ENCODE data around the gene FMN1.

FMN1 gene

DNA sequence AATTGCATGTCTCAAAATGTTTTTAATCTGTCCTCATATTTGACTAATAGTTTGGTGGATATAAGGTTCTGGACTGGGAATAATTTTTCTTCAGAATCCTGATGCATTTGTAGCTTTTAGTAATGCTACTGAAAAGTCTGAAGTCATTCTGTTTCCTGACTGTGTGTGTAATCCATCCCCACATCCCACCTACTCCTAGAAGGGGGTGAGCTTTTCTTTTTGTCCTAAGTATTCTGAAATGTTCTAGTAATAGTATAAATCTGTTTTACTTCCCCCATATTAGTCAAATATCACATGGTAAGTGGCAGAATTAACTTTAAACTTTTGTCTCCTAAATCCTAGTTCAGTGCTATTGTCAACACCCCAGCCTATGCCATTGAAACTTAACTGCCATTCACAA lies 313.9 kb downstream of the FMN1 start:
- DNase-seq (ENCODE audit: low read depth in 2 of 2) = no peak

DNA sequence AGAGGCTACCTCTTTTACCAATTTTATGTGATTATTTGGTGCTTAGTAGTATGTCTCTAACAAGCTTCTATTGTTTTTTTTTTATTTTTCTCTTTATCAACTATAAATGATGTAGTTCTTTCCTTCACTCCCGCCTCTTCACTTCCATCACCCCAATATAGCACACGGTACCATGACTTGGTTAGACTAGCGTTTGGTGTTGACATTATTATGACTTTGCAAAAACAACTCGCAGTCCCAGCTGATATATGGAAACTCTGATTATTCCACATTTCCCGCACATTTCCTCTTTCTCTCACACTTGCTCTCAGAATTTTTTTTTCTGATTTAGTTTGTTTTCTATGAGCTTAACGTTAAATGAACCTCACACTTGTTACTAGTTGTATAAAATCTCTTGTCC lies 314.5 kb downstream of the FMN1 start:
- no peak for DNase-seq (ENCODE audit: low read depth in 2 of 2)

DNA sequence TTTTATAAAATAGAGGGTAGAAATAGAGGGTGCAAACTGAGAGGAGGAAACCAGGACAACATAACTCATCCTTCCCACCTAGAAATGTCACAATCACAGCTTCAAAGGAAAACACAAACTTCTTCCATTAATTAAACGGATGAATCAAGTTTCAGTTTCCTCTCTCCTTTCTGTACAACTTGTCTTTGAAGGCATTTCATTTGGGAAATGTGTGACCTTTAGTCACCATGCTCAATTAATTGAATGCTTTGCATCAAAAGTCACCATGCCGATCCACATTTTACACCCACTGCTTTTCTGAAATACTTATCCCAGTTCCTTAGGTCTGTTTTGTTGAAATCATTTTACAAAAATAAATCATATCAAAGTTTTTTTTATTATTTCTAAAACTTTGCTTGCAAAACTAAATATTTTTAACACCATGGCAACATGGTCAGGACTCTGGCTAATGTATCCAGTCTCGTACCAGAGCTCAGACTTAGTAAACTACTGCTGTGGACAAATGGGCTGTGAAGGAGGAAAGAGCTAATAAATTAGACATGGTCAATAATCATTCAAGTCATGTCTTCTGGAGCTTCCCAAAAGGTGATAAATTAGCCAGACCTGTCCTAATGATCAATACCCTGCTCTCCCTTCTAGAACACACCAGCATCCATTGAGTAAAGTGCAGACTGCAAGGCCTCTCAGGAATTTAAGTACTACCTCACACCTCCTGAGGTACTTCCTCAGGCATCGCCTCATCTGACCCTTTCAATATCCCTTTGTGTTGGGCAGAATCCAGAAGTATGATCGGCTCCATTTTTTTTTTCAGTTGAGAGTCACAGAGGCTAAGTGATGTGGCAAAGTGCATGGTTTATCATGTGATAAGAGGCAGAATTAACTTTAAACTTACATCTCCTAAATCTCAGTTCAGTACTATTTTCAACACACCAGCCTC lies 315.4 kb downstream of the FMN1 start:
- DNase-seq (ENCODE audit: low read depth in 2 of 2) = no peak

DNA sequence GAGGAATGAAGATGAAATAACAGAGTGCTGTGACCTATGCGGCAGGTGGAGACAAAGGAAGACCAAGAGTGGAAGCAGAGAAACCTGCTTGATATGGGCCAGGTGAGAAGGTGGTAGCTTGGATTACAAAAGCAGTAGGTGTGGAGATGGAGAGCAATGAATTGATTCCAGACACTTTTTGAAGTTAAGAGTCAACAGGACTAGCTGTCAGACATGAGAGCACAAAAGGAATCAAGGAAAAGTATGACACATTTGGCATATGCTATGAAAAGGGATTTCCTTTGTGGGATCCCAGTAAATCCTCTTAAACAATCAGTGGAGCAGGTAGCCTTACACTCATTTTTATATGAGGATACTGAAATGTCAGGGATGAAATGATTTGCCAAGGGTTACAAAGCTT lies 316.2 kb downstream of the FMN1 start:
- DNase-seq (ENCODE audit: low read depth in 2 of 2) = no peak

DNA sequence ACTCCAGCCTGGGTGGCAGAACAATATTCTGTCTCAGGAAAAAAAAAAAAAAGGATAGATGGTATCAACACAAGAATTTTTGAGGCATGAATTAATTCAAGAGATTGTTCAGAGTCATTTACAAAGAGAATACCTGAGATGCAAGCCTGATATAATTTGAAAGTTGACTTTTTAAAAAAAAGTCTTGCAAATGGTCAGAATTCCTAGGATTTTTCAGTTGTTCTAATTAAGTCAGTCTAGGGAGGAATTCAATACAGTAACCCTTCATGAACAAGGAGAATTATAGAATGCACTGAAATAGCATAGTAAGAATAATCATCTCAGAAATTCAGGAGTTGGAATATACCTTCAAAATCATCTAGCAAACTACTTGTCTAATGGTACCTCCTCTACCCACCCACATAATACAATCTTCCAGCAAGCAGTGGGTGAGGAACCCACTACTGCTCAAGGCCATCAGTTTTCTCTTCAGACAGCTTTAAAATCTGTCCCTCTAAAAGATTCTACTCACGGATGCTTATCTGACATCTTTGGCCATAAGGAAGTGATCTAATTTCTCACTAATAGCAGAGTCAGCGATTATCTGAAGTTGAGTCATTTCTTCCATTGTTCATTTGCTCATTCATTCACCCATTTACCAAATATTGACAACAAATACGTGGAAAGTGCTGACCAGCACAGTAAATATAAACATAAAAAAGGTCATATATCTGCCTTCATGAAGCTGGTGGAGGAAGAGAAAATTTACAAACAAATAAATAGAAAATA lies 317.1 kb downstream of the FMN1 start:
- DNase-seq (ENCODE audit: low read depth in 2 of 2) = no peak

DNA sequence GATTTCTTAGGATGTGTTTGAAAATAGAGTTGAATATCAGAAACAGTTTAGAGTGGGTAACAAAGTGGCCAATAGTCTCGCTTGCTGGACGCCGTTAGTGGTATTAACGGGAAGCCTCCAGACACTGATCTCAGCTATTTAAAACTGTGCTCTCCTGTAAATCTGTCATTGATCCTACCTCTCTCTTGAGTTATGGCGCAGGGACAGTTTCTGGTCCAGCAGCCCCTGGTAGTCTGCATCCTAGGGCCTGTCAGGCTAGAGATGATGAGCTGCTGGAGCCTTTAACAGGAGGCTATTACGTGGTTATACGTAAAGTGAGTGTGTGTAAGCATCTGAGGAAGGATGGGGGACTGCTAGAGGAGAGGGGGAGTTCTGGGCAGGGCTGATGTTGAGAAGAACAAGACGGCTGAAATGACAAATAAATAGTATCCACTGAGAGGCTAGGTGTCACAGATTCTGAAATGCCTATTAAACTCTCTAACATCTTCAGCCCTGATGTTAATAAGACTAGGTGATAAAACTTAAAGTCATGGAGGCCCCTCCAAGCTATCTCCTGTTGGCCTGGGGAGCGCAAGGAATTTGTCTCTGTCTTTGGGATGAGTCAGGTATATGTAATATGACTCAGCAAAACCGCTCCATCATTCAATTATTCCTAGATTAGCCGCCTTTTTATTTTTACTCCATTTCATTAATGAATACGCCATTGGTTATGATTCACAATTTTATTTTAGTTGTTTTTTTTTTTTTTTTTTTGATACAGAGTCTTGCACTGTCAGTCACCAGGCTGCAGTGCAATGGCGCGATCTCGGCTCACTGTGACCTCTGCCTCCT lies 321.0 kb downstream of the FMN1 start:
- DNase-seq (ENCODE audit: low read depth in 2 of 2) = no peak

DNA sequence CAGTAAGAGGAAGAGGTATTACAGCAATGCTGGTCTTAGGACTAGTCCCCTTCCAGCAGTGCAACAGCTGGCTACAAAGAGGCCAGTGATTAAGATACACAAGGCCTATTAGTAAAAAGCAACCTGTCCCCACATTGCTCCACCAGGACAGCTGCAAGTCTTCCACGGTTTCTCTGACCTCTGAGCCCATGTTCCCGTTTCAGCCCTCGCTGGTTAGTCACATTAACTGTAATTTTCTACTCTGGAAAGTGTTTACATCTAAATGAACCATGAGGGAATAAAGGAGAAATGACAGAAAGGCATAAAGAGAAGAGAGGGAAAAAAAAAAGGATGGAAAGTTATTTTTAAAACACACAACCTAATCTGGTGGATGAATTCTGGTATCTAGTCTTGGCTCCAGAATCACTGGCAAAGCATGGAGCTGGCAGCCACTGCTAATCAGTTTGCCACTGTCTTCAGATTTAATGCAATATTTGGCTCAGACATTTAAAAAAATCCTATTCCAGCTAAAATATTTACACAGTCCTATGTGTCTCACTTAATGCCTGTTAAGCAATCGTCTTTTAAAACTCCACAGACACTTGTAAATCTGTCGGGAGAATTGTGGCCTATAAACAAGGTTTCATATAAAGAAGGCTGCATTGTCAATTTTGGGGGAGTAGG lies 321.8 kb downstream of the FMN1 start:
- no peak for DNase-seq (ENCODE audit: low read depth in 2 of 2)

DNA sequence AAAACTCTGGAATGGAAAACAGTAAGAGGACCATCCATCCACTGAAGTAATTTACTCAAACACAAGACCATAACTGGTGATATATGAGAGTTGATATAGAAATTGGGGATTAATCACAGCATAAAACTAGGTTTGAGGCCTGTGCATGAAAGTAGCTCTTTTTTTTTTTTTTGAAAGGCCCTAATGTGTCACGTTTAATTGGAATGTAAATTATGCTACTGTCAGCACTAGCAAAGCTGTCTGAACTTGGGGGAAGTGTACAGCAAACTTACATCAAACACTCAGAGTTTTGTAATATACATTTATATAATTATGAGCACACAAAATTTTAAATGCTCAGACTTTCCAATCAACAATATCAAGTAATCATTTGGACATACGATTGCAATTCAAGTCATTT lies 322.6 kb downstream of the FMN1 start:
- no peak for DNase-seq (ENCODE audit: low read depth in 2 of 2)

DNA sequence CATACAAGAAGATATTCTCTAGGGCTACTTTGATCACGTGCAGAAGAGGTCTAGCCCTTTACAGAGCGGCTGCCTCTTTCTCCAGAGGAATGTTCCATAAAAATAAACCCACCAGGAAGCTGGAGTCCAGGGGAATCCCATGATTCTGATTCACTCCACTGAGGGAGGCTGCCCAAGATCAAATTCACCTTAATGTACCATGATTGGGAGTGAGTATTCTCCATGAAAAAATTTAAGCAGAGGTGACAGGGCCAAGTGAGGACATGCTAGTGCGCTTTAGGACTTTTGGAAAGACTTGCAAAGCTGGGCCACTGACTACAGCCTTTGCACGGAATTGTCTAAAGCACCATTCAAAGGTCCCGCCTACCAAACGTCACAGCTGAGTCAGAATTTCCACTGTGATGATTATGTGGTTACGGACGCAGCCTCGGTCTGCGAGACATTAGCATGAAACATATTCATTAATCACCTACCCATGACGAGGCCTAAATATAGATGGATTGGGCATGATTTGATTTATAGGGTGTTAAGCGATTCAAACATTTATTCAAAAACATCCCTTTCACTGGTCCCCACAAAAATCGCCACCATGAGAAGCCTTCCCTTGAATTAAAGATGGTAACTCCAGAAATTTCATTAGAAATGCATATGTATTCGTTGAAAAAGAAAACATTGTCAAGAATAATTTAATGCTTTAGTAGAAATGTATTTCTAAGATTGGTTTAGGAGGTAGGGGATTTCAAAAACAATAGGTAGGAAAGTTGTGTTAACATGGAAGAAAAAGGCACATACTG lies 324.1 kb downstream of the FMN1 start:
- no peak for DNase-seq (ENCODE audit: low read depth in 2 of 2)

DNA sequence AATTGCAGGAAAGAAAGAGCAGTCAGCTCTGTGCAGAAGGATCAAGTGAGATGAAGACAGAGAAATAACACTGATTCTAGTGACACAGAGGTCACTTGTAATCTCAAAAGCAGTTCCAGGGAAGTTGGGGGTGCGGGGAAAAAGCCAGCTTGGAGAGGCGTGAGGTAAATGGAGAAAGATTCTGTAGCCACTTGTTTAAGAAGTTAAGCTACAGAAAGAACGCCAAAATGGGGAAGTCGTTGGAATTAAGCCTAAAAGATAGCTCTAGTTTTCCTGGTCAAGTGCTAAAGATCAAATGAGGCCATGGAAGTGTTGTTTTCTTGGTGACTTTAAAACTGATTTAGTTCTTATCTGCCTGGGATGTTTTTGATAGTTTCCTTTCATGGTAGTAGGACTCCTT lies 324.7 kb downstream of the FMN1 start:
- DNase-seq (ENCODE audit: low read depth in 2 of 2) = no peak

DNA sequence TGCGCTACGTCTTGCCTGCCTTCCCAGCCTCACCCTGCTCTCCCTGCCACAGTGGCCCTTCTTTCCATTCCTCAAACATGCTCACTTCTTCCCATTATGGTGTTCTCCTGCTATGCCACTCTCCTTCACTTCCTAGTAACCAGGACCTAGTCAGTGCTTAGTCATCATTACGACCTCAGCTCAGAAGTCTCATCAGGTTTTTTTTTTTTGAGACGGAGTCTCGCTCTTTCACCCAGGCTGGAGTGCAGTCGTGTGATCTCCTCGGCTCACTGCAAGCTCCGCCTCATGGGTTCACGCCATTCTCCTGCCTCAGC lies 327.2 kb downstream of the FMN1 start:
- DNase-seq (ENCODE audit: low read depth in 2 of 2) = no peak

DNA sequence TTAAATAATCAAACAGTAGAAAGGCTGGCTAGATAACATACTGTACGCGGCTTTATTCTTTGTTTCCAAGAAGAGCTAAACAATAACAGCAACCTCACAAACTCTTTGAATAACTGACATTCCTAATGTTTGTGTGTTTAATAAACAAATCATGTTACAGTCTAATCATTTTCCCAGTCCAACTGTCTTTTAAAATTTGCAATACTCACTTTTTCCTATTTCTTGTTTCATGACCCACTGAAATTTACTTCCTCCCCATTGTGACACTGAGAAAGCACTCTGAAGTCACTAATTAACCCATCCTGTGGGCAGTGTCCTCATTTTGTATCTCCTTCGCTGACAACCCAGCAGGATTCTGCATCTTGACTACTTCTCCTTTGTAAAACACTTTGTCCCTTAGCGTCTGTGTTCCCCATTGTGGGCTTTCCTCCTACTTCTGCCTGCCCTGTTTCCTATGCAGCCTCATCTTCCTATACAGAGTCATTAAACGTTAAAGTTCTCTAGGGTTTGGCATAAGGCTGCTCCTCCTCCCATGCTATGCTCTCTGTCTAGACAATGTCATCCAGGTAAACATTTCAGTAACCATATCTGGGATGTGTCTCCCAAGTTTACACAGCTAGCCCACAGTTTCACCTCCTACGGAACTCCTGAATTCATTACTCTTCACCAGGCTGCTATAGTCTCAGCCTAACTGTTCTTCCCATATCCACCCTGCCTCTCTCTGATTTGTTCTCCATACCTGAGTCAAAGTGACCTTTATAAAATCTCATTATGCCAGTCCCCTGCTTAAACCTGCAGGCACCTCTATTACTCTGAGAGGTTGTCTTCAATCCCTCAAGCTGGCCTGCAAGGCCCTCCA lies 327.8 kb downstream of the FMN1 start:
- DNase-seq (ENCODE audit: low read depth in 2 of 2) = no peak

DNA sequence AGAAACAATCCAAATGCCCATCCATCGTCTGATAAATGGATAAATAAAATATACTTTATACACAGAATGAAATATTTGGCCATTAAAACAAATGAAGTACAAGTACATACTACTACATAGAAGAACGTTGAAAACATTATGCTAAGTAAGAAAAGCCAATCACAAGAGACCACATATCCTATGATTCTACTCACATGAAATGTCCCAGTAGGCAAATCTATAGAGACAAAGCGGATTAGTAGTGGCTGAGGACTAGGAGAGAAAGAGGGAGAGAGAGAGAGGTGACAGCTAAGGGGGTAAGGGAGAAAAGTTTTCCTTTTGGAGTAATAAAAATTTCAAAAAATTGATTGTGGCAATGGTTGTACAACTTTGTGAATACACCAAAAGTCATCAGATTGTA lies 329.7 kb downstream of the FMN1 start:
- no peak for DNase-seq (ENCODE audit: low read depth in 2 of 2)

DNA sequence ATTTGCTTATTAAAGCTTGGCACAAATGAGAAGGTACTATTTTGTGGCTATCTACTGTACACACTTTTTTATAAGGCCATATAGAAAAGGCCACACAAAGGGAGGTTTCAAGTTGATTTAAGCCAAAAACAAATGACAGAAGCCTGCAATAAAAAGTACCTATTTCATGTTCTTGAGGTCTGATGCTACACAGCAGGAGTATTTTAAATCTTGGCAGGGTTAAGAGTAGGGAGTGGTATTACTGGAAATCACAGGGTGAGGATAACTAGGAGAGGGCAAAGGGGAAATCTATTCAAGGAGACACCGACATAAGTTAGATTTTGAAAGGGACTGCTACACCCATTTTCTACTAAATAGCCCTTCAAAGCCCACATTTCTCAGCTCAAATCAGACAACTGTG lies 330.5 kb downstream of the FMN1 start:
- DNase-seq (ENCODE audit: low read depth in 2 of 2) = no peak

DNA sequence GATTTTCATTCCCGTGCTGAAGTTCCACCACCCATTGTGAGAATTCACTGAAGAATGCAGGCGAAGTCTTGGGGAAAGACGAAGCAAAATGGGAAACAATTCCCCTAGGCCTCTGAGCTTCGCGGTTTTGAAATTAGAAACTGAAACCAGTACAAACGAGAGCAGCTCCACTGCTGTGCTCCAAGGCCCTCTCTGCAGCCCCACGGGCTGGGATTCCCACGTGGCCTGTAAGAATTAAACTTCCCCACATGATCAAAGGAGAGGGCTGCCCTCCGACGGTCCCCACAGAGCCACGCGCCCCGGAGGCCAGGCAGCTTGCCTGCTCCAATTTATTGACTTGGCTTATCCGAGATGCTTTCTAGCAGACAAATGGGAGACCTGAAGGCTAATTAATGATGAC lies 332.8 kb downstream of the FMN1 start:
- DNase-seq (ENCODE audit: low read depth in 2 of 2) = no peak

DNA sequence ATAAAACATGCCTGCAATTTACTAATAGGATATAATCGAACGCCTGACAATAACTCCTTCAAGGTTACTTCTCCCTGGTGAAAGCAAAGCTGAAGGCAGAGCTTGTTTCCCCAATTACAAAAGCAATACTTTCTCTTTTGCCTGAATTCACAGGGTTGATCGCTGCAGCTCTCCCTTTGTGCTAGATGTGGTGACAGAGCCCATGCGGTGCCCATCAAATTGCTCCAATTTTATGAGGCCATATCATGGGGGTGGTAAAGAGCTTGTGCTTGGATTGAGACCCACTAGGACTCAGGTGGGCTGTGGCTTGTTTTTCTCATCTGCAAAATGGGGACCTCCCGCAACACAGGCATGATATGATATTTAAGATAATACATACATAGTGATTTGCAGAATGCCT lies 333.3 kb downstream of the FMN1 start:
- no peak for DNase-seq (ENCODE audit: low read depth in 2 of 2)

DNA sequence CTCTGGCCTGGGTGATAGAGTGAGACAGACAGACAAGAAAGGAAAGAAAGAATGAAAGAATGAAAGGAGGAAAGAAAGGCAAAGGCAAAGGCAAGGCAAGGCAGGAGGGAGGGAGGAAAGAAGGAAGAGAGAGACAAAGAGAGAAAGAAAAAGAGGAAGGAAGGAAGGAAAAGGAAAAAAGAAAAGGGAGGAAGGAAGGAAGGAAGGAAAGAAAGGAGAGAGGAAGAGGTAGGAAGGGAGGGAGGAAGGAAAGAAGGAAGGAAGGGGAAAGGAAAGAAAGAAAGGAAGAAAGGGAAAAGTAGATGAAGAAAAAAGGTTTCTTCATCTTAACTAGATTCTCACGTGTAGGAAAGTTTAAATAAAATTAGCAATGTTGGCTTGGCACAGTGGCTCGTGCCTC lies 334.5 kb downstream of the FMN1 start:
- DNase-seq (ENCODE audit: low read depth in 2 of 2) = no peak

DNA sequence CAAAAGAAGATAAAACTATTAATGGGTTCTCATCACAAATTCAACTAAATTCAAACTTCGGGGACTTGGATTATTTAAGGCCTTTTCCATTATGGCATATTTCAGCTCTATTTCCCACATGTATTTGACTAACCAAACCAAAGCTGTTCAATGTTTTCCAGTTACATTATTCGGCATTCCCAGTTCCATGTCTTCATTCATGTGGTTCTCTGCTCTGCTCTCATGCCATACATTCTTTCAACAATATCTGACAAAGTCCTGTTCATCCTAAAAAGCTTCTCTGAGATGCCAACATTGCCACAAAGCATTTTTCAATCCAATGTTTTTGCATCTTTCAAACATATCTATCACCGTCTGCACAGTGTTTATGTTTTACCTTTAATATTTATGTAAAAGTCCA lies 335.3 kb downstream of the FMN1 start:
- no peak for DNase-seq (ENCODE audit: low read depth in 2 of 2)

DNA sequence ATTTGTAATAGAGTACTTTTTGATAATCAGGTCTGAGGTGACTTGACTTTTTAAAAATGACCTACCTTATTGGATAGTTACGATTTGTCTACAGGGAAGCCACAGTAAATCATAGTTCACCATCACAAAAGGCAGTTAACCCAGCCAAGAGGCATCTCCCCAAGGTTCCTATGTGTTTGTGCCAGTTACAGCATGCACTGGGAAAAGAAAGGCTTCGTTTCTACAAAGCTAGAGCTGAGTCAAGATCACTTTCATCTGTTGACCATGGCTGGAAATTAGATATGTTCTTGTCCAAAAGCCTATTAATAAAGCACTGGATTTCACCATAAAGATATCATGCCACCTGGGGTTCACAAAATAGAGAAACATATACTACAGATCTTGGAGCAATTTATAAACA lies 336.8 kb downstream of the FMN1 start:
- DNase-seq (ENCODE audit: low read depth in 2 of 2) = no peak

DNA sequence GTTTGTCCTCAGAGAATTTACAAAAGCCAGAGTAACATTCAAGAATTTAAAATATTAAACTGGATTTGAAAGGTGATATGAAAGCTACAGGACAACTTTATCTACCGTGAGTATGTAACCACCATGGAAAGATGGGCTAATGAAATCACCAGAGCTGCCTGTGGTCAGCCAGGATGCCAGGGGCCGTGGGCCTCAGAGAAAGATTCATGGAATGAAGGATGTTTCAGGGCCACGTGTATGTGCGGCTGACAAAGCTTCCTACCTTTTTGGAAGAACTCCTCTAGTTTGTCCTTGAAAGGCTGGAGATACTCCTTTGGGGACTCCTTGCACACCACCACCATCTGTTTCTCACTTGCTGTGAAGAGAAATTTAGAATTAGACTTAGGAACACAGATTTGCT lies 337.8 kb downstream of the FMN1 start:
- no peak for DNase-seq (ENCODE audit: low read depth in 2 of 2)

Data from stimulated activated CD4-positive, alpha-beta T cell treated with anti-CD3 and anti-CD28 coated beads, Interleukin-4, amount 100 ng/mL, for 48 hours (primary cell).